ENCODE measurements around the gene FOXJ3. TPM values are rescaled to one million over a fixed set of nuclear protein-coding genes. Genes with fewer than 3 reads are reported as not detected.

FOXJ3 gene
- total RNA-seq, 4 donors from 2014 or later, result 39.4 to 81.0 (median 56.3) TPM

GRCh38 chr1:42290130-42290529, 44.9 kb downstream of the FOXJ3 start:
- intact Hi-C loops (cut with DNase I; ENCODE audit: low total_unique reads) (no loop called here), in situ Hi-C loops (cut with MboI; ENCODE audit: low sequenced_read_pairs in 4 of 4) (no loop called here)
- Histone ChIP-seq H3K9me3 (no peaks in the 10 kb centered on the region), H3K4me3 (no peak overlapping the region), H3K36me3 (no peaks in the 10 kb centered on the region), H3K27ac (no peak overlapping the region), H3K27me3 (no peaks in the 10 kb centered on the region), H3K4me1 (peaks cover 0 to 7% of the 10 kb centered on the region in 2 donors)
- DNase-seq (no peak), ATAC-seq (no peak)
- no peak for TF ChIP-seq POLR2A (IDR thresholded peaks at IDR 0.05)
- TF ChIP-seq, protein P1, sequence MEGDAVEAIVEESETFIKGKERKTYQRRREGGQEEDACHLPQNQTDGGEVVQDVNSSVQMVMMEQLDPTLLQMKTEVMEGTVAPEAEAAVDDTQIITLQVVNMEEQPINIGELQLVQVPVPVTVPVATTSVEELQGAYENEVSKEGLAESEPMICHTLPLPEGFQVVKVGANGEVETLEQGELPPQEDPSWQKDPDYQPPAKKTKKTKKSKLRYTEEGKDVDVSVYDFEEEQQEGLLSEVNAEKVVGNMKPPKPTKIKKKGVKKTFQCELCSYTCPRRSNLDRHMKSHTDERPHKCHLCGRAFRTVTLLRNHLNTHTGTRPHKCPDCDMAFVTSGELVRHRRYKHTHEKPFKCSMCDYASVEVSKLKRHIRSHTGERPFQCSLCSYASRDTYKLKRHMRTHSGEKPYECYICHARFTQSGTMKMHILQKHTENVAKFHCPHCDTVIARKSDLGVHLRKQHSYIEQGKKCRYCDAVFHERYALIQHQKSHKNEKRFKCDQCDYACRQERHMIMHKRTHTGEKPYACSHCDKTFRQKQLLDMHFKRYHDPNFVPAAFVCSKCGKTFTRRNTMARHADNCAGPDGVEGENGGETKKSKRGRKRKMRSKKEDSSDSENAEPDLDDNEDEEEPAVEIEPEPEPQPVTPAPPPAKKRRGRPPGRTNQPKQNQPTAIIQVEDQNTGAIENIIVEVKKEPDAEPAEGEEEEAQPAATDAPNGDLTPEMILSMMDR (IDR thresholded peaks at IDR 0.05 in 4 of 5, conservative IDR thresholded peaks at IDR 0.05 in 1 of 5), result no peak

GRCh38 chr1:42288311-42288985, 46.6 kb downstream of the FOXJ3 start:
- Histone ChIP-seq H3K27ac (no peak overlapping the region), H3K36me3 (no peaks in the 10 kb centered on the region), H3K27me3 (no peaks in the 10 kb centered on the region), H3K9me3 (no peaks in the 10 kb centered on the region), H3K4me3 (no peak overlapping the region), H3K4me1 (peaks cover 12 to 16% of the 10 kb centered on the region in 2 donors)
- in situ Hi-C loops (cut with MboI; ENCODE audit: low sequenced_read_pairs in 4 of 4) (no loop called here), intact Hi-C loops (cut with DNase I; ENCODE audit: low total_unique reads) (no loop called here)
- no peak for ATAC-seq
- TF ChIP-seq, protein P1 (IDR thresholded peaks at IDR 0.05 in 4 of 5, conservative IDR thresholded peaks at IDR 0.05 in 1 of 5), result no peak
- TF ChIP-seq POLR2A (IDR thresholded peaks at IDR 0.05), result no peak
- no peak for DNase-seq

GRCh38 chr1:42282867-42283583, 52.0 kb downstream of the FOXJ3 start:
- H3K9me3 ChIP-seq, result no peaks in the 10 kb centered on the region
- no peak for ATAC-seq
- intact Hi-C loops (cut with DNase I; ENCODE audit: low total_unique reads) (loop anchor here (1.0 to 2.0 kb wide), 2 partner anchors 38 to 51 kb away; no protein-coding TSS in a partner anchor), in situ Hi-C loops (cut with MboI; ENCODE audit: low sequenced_read_pairs in 4 of 4) (no loop called here)
- no peaks in the 10 kb centered on the region for H3K27me3 ChIP-seq
- TF ChIP-seq, protein P1 (IDR thresholded peaks at IDR 0.05 in 4 of 5, conservative IDR thresholded peaks at IDR 0.05 in 1 of 5), result no peak
- TF ChIP-seq POLR2A (IDR thresholded peaks at IDR 0.05), result no peak
- H3K27ac ChIP-seq, result peak overlapping the region in 2 of 4 donors; percentile 24 to 33
- H3K36me3 ChIP-seq, result no peaks in the 10 kb centered on the region
- H3K4me3 ChIP-seq, result no peak overlapping the region
- no peak for DNase-seq
- peaks cover 45 to 49% of the 10 kb centered on the region in 2 donors for H3K4me1 ChIP-seq

DNA sequence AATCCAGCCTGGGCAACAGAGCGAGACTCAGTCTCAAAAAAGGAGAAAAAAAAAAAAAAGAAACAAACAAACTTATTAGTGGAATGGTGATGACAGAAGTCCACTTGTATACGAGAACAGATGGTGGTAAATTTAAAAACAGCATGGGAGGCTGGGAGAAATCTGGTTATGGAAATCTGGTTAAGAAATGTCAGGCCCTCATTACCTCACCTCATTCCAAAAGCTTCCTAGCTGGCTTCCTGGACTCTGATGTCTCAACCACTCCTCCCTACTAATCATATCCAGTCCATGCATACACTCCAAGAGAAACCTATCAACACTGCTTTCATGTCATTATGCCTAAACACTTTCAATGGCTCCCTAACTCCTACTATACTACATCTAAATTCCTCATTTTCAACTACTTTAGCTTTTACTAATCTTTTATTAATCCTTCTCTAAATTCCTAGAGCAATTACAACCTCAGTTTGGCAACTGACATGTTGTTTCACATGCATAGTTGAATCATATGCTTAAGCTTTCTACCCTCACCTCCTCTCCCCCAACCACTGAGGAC, 52.9 kb downstream of the FOXJ3 start:
- ATAC-seq, result peak; percentile 62 to 95
- Histone ChIP-seq H3K27me3 (no peaks in the 10 kb centered on the region), H3K4me3 (no peak overlapping the region), H3K9me3 (no peaks in the 10 kb centered on the region), H3K36me3 (peaks cover 0 to under 1% of the 10 kb centered on the region in 2 donors), H3K27ac (peak overlapping the region in 2 of 4 donors; percentile 24 to 33), H3K4me1 (peaks cover 45 to 49% of the 10 kb centered on the region in 2 donors)
- intact Hi-C loops (cut with DNase I; ENCODE audit: low total_unique reads), result loop anchor here (1.0 to 2.0 kb wide), 2 partner anchors 39 to 52 kb away; no protein-coding TSS in a partner anchor
- in situ Hi-C loops (cut with MboI; ENCODE audit: low sequenced_read_pairs in 4 of 4), result no loop called here
- TF ChIP-seq, protein P1 (IDR thresholded peaks at IDR 0.05 in 4 of 5, conservative IDR thresholded peaks at IDR 0.05 in 1 of 5), result no peak
- TF ChIP-seq POLR2A (IDR thresholded peaks at IDR 0.05), result no peak
- no peak for DNase-seq
